Activated T-cell treated with anti-CD3 and anti-CD28 coated beads, Interleukin-2, amount 50 U/mL, for 72 hours (primary cell): Measurements from ENCODE around the gene AIMP1. TPM values are rescaled to one million over a fixed set of nuclear protein-coding genes. Genes with fewer than 3 reads are reported as not detected.
A peak's percentile ranks its signal among the peaks of the same experiment; 100 is the strongest.
"Not testable (repeated sequence)": the region's sequence is repeated elsewhere in the genome, so short reads cannot be mapped to it uniquely, and the experiment has no call there.

Experiments
- ATAC-seq, 2 donors: fragments of 150-1000 bp; cut with Tn5 transposase; replicated peaks in 1 of 2; 2 replicates each; pipeline ENCODE4 v1.10.0; 2021; ENCODE audit warnings: moderate library complexity in 2 of 2, mild to moderate bottlenecking in 1 of 2
- DNase-seq, 2 donors: peaks; one replicate each; pipeline ENCODE4 v3.0.0; 2021 to 2022; ENCODE audit warnings: mixed read lengths in 1 of 2
- H3K27ac Mint-ChIP-seq: one replicate; pipeline ENCODE4 v1.8.0; 2022; ENCODE audit warnings: mild to moderate bottlenecking, moderate library complexity, mixed read lengths
- H3K27me3 Mint-ChIP-seq: one replicate; pipeline ENCODE4 v1.8.0; 2022; ENCODE audit warnings: low read depth, mixed read lengths
- H3K36me3 Mint-ChIP-seq, 2 donors: one replicate each; pipeline ENCODE4 v1.8.0; 2022; ENCODE audit warnings: mixed read lengths in 2 of 2, mild to moderate bottlenecking in 1 of 2; ENCODE audit not compliant: insufficient read depth in 2 of 2
- H3K4me1 Mint-ChIP-seq: one replicate; pipeline ENCODE4 v1.8.0; 2022; ENCODE audit warnings: low read depth, mixed read lengths
- H3K4me3 Mint-ChIP-seq, 2 donors: one replicate each; pipeline ENCODE4 v1.8.0; 2022; ENCODE audit warnings: mild to moderate bottlenecking in 2 of 2, mixed read lengths in 2 of 2, moderate library complexity in 2 of 2
- H3K9me3 Mint-ChIP-seq, 2 donors: one replicate each; pipeline ENCODE4 v1.8.0; 2022; ENCODE audit warnings: mixed read lengths in 2 of 2
- total RNA-seq, 2 donors: library from RNA; stranded (reverse); gene quantifications; one replicate each; pipeline ENCODE4 v1.2.3, GENCODE V29; 2022

The AIMP1 gene
- total RNA-seq, 2 donors from 2014 or later = 49.7 to 51.7 TPM

GRCh38 chr4:106318511-106318910 lies 2.2 kb downstream of the AIMP1 start:
- DNase-seq (no peak), ATAC-seq (peak in 1 of 2 donors; percentile 14)
- no peaks in the 10 kb centered on the region for H3K9me3 Mint-ChIP-seq
- peak overlapping the region in 1 of 2 donors; percentile 16 for H3K4me3 Mint-ChIP-seq
- no peaks in the 10 kb centered on the region for H3K27me3 Mint-ChIP-seq
- H3K36me3 Mint-ChIP-seq = peaks cover 4 to 18% of the 10 kb centered on the region in 2 donors
- peaks cover 34% of the 10 kb centered on the region for H3K4me1 Mint-ChIP-seq
- H3K27ac Mint-ChIP-seq = peak overlapping the region; percentile 92

- no peaks in the 10 kb centered on the region for H3K27me3 Mint-ChIP-seq
- no peak overlapping the region for H3K4me3 Mint-ChIP-seq
- H3K4me1 Mint-ChIP-seq = peaks cover 18% of the 10 kb centered on the region
- H3K9me3 Mint-ChIP-seq = no peaks in the 10 kb centered on the region
- no peak for ATAC-seq
- no peak overlapping the region for H3K27ac Mint-ChIP-seq
- DNase-seq = no peak
- peaks cover 4 to 20% of the 10 kb centered on the region in 2 donors for H3K36me3 Mint-ChIP-seq
Measured at GRCh38 chr4:106320235-106320634, 3.9 kb downstream of the AIMP1 start.

GRCh38 chr4:106321168-106321567 lies 4.8 kb downstream of the AIMP1 start:
- not testable (repeated sequence) for ATAC-seq, H3K27me3 Mint-ChIP-seq, H3K4me3 Mint-ChIP-seq, H3K9me3 Mint-ChIP-seq, H3K27ac Mint-ChIP-seq, DNase-seq
- Mint-ChIP-seq H3K4me1 (peaks cover 16% of the 10 kb centered on the region), H3K36me3 (peaks cover 2 to 20% of the 10 kb centered on the region in 2 donors)

DNA sequence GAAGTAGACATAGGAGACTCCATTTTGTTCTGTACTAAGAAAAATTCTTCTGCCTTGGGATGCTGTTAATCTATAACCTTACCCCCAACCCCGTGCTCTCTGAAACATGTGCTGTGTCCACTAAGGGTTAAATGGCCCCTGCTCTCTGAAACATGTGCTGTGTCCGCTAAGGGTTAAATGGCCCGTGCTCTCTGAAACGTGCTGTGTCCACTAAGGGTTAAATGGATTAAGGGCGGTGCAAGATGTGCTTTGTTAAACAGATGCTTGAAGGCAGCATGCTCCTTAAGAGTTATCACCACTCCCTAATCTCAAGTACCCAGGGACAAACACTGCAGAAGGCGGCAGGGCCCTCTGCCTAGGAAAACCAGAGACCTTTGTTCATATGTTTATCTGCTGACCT lies 5.5 kb downstream of the AIMP1 start:
- H3K27me3 Mint-ChIP-seq, H3K27ac Mint-ChIP-seq, ATAC-seq, H3K9me3 Mint-ChIP-seq, DNase-seq: not testable (repeated sequence)
- Mint-ChIP-seq H3K4me3 (peak overlapping the region in 1 of 2 donors; percentile 29), H3K4me1 (peaks cover 16% of the 10 kb centered on the region), H3K36me3 (peaks cover 2 to 20% of the 10 kb centered on the region in 2 donors)

- H3K9me3 Mint-ChIP-seq = no peaks in the 10 kb centered on the region
- DNase-seq (no peak), ATAC-seq (no peak)
- peaks cover 2 to 28% of the 10 kb centered on the region in 2 donors for H3K36me3 Mint-ChIP-seq
- peak overlapping the region; percentile 33 for H3K27ac Mint-ChIP-seq
- H3K27me3 Mint-ChIP-seq = no peaks in the 10 kb centered on the region
- H3K4me1 Mint-ChIP-seq = peaks cover 16% of the 10 kb centered on the region
- H3K4me3 Mint-ChIP-seq = no peak overlapping the region
Measured at GRCh38 chr4:106323119-106323518, 6.8 kb downstream of the AIMP1 start.

- Mint-ChIP-seq H3K27ac (no peak overlapping the region), H3K4me3 (no peak overlapping the region), H3K36me3 (peaks cover 2 to 29% of the 10 kb centered on the region in 2 donors), H3K9me3 (no peaks in the 10 kb centered on the region), H3K4me1 (peaks cover 16% of the 10 kb centered on the region), H3K27me3 (no peaks in the 10 kb centered on the region)
- ATAC-seq (no peak), DNase-seq (no peak)
Measured at GRCh38 chr4:106325800-106326199, 9.4 kb downstream of the AIMP1 start.

GRCh38 chr4:106329041-106329618 lies 12.8 kb downstream of the AIMP1 start:
- peaks cover 0 to 28% of the 10 kb centered on the region in 2 donors for H3K36me3 Mint-ChIP-seq
- ATAC-seq = peak; percentile 57 to 69
- no peaks in the 10 kb centered on the region for H3K9me3 Mint-ChIP-seq

GRCh38 chr4:106333186-106333585 lies 16.8 kb downstream of the AIMP1 start:
- H3K27me3 Mint-ChIP-seq = no peaks in the 10 kb centered on the region

More at GRCh38 chr4:106329041-106329618, 12.8 kb downstream of the AIMP1 start:
- Mint-ChIP-seq H3K27ac (no peak overlapping the region), H3K4me3 (no peak overlapping the region), H3K27me3 (no peaks in the 10 kb centered on the region), H3K4me1 (no peaks in the 10 kb centered on the region)
- no peak for DNase-seq

GRCh38 chr4:106334741-106335470 lies 18.6 kb downstream of the AIMP1 start:
- Mint-ChIP-seq H3K9me3 (peaks cover 5 to 8% of the 10 kb centered on the region in 2 donors), H3K4me3 (no peak overlapping the region), H3K36me3 (peaks cover 19 to 56% of the 10 kb centered on the region in 2 donors), H3K27ac (peak overlapping the region; percentile 29), H3K4me1 (peaks cover 22% of the 10 kb centered on the region), H3K27me3 (no peaks in the 10 kb centered on the region)
- DNase-seq (no peak), ATAC-seq (no peak)

More at GRCh38 chr4:106333186-106333585, 16.8 kb downstream of the AIMP1 start:
- Mint-ChIP-seq H3K36me3 (peaks cover 12 to 46% of the 10 kb centered on the region in 2 donors), H3K4me1 (peaks cover 9% of the 10 kb centered on the region), H3K4me3 (no peak overlapping the region), H3K27ac (no peak overlapping the region), H3K9me3 (peaks cover 5 to 8% of the 10 kb centered on the region in 2 donors)
- DNase-seq (no peak), ATAC-seq (no peak)

GRCh38 chr4:106336618-106337017 lies 20.3 kb downstream of the AIMP1 start:
- Mint-ChIP-seq H3K4me1 (peaks cover 39% of the 10 kb centered on the region), H3K36me3 (peaks cover 29 to 60% of the 10 kb centered on the region in 2 donors), H3K27me3 (no peaks in the 10 kb centered on the region), H3K9me3 (peaks cover 5 to 11% of the 10 kb centered on the region in 2 donors), H3K27ac (no peak overlapping the region), H3K4me3 (no peak overlapping the region)
- DNase-seq = no peak
- no peak for ATAC-seq

DNA sequence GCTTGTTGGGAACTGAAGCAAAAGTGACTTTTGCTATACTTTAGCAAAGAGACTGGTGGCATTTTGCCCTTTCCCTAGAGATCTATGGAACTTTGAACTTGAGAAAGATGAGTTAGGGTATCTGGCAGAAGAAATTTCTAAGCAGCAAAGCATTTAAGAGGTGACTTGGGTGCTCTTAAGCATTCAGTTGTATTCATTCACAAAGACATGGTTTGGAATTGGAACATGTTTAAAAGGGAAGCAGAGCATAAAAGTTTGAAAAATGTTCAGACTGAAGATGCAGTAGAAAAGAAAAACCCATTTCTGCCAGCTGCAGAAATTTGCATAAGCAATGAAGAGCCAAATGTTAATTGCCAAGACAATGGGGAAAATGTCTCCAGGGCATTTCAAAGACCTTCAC lies 21.6 kb downstream of the AIMP1 start:
- ATAC-seq (no peak), DNase-seq (no peak)
- Mint-ChIP-seq H3K27me3 (no peaks in the 10 kb centered on the region), H3K9me3 (peaks cover 5 to 11% of the 10 kb centered on the region in 2 donors), H3K27ac (no peak overlapping the region), H3K4me1 (peaks cover 50% of the 10 kb centered on the region), H3K4me3 (no peak overlapping the region), H3K36me3 (peaks cover 30 to 60% of the 10 kb centered on the region in 2 donors)

DNA sequence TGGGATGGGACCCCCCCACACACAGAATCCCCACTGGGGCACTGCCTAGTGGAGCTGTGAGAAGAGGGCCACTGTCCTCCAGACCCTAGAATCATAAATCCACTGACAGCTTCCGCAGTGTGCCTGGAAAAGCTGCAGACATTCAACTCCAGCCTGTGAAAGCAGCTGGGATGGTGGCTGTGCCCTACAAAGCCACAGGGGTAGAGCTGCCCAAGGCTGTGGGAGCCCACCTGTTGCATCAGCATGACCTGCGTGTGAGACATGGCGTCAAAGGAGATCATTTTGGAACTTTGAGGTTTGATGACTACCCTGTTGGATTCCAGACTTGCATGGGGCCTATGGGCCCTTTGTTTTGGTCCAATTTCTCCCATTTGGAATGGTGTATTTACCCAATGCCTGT lies 22.3 kb downstream of the AIMP1 start:
- Mint-ChIP-seq H3K27me3 (no peaks in the 10 kb centered on the region), H3K27ac (no peak overlapping the region), H3K36me3 (peaks cover 30 to 61% of the 10 kb centered on the region in 2 donors), H3K4me1 (peaks cover 54% of the 10 kb centered on the region), H3K4me3 (no peak overlapping the region), H3K9me3 (peaks cover 5 to 11% of the 10 kb centered on the region in 2 donors)
- ATAC-seq (no peak), DNase-seq (no peak)

DNA sequence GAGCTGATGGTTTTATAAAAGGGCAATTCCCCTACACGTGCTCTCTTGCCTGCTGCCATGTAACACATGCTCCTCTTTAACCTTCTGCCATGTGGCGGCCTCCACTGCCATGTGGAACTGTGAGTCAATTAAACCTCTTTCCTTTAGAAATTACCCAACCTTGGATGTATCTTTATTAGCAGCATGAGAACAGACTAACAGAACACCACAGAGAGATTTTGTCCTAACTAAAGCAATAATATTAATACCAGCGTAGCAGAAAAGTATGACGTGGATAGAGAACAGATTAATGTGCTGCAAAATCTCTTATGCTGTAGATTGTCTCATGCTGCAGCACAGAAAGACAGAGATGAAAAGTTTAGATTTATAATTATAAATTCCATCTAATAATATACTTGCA lies 23.1 kb downstream of the AIMP1 start:
- no peak for DNase-seq
- no peak for ATAC-seq
- H3K4me1 Mint-ChIP-seq = peaks cover 54% of the 10 kb centered on the region
- no peak overlapping the region for H3K4me3 Mint-ChIP-seq
- no peak overlapping the region for H3K27ac Mint-ChIP-seq
- H3K27me3 Mint-ChIP-seq = no peaks in the 10 kb centered on the region
- peaks cover 5 to 11% of the 10 kb centered on the region in 2 donors for H3K9me3 Mint-ChIP-seq
- peaks cover 32 to 60% of the 10 kb centered on the region in 2 donors for H3K36me3 Mint-ChIP-seq
